ENCODE results near the gene TSPO.

Gene TSPO

GRCh38 chr22:43179146-43179910 is 28.0 kb downstream of the TSPO start:
- DNase-seq (ENCODE audit: low spot score): no peak

- no peak for DNase-seq (ENCODE audit: low spot score)
Observed at GRCh38 chr22:43179911-43180195, 28.5 kb downstream of the TSPO start.

GRCh38 chr22:43180670-43181069 is 29.3 kb downstream of the TSPO start:
- no peak for DNase-seq (ENCODE audit: low spot score)

- no peak for DNase-seq (ENCODE audit: low spot score)
Observed at GRCh38 chr22:43181321-43182076, 30.1 kb downstream of the TSPO start.

GRCh38 chr22:43182118-43182517 is 30.8 kb downstream of the TSPO start:
- DNase-seq (ENCODE audit: low spot score): no peak

- no peak for DNase-seq (ENCODE audit: low spot score)
Observed at GRCh38 chr22:43182726-43183125, 31.4 kb downstream of the TSPO start.

GRCh38 chr22:43183496-43184277 is 32.3 kb downstream of the TSPO start:
- no peak for DNase-seq (ENCODE audit: low spot score)

- peak; percentile 49 for DNase-seq (ENCODE audit: low spot score)
Observed at GRCh38 chr22:43185860-43186261, 34.5 kb downstream of the TSPO start.

- peak; percentile 78 for DNase-seq (ENCODE audit: low spot score)
Observed at GRCh38 chr22:43186272-43187170, 35.2 kb downstream of the TSPO start, which contains the start of gene TTLL12. TSS of gene TTLL12 (minus strand) at chr22:43187134. CDS start at chr22:43187069, 65 bp downstream.

GRCh38 chr22:43187171-43188099 is 36.1 kb downstream of the TSPO start:
- peak; percentile 97 for DNase-seq (ENCODE audit: low spot score)

- no peak for DNase-seq (ENCODE audit: low spot score)
Observed at GRCh38 chr22:43188829-43189545, 37.6 kb downstream of the TSPO start.

GRCh38 chr22:43191831-43192230 is 40.5 kb downstream of the TSPO start:
- no peak for DNase-seq (ENCODE audit: low spot score)

- DNase-seq (ENCODE audit: low spot score): peak; percentile 52
Observed at GRCh38 chr22:43197271-43197941, 46.0 kb downstream of the TSPO start.

- DNase-seq (ENCODE audit: low spot score): no peak
Observed at GRCh38 chr22:43198126-43198525, 46.8 kb downstream of the TSPO start.

- DNase-seq (ENCODE audit: low spot score): no peak
Observed at GRCh38 chr22:43198936-43199335, 47.6 kb downstream of the TSPO start.

GRCh38 chr22:43199541-43199940 is 48.2 kb downstream of the TSPO start:
- DNase-seq (ENCODE audit: low spot score): no peak

- DNase-seq (ENCODE audit: low spot score): no peak
Observed at GRCh38 chr22:43200031-43200430, 48.7 kb downstream of the TSPO start.

GRCh38 chr22:43200555-43200954 is 49.2 kb downstream of the TSPO start:
- no peak for DNase-seq (ENCODE audit: low spot score)

- DNase-seq (ENCODE audit: low spot score): no peak
Observed at GRCh38 chr22:43201486-43202219, 50.3 kb downstream of the TSPO start.

Data from hepatic stellate cell (primary cell).